K562 (cell line): ENCODE data around the gene FDPS. TPM values are rescaled to one million over a fixed set of nuclear protein-coding genes. Genes with fewer than 3 reads are reported as not detected.
A peak's percentile ranks its signal among the peaks of the same experiment; 100 is the strongest.

Experiments
- CXXC5 ChIP-seq: fragments of 250-450 bp; sonication (Bioruptor Pico); IDR thresholded peaks from 2 replicates; pipeline ENCODE4 v1.8.0; 2022; ENCODE audit warnings: inconsistent platforms, mild to moderate bottlenecking, moderate library complexity
- ETV1 ChIP-seq: fragments of 450-650 bp; conservative IDR thresholded peaks from 2 replicates; pipeline ENCODE4 v1.6.1; 2016; ENCODE audit warnings: missing genetic modification characterization, control low read depth, low read depth, missing compliant biosample characterization
- FOXM1 ChIP-seq, 2 experiments: fragments of 450-650 bp in 1 of 2; sonication (generic) in 1 of 2; formaldehyde crosslinking in 1 of 2; IDR thresholded peaks; 2 replicates each; pipeline versions ENCODE4 v1.6.1 to v1.9.0; 2017 to 2022; ENCODE audit warnings: low read depth in 2 of 2, mild to moderate bottlenecking in 2 of 2, missing genetic modification reagents in 1 of 2, moderate library complexity in 1 of 2
- MTA3 ChIP-seq: fragments of 450-650 bp; formaldehyde crosslinking; IDR thresholded peaks from 2 replicates; pipeline ENCODE4 v1.6.1; 2017; ENCODE audit warnings: mild to moderate bottlenecking, borderline replicate concordance
- PCBP2 ChIP-seq: fragments of 200-400 bp; formaldehyde crosslinking; IDR thresholded peaks from 2 replicates; pipeline ENCODE4 v1.6.1; 2018; ENCODE audit warnings: low read length, low read depth, mild to moderate bottlenecking, moderate library complexity; ENCODE audit not compliant: poor library complexity, severe bottlenecking
- SREBF1 ChIP-seq: fragments of 150-350 bp; IDR thresholded peaks from 2 replicates; pipeline ENCODE4 v1.6.1; 2014; ENCODE audit warnings: antibody characterized with exemption, low read depth, low read length, borderline replicate concordance
- SREBF2 ChIP-seq: sonication (generic); formaldehyde crosslinking; IDR thresholded peaks from 2 replicates; pipeline ENCODE4 v1.4.0; 2020; ENCODE audit warnings: mild to moderate bottlenecking, missing genetic modification reagents
- ZNF134 ChIP-seq: fragments of 250-450 bp; sonication (Bioruptor Pico); conservative IDR thresholded peaks from 2 replicates; pipeline ENCODE4 v1.4.0; 2020
- ZNF263 ChIP-seq: sonication (generic); formaldehyde crosslinking; IDR thresholded peaks from 2 replicates; pipeline ENCODE4 v1.8.0; 2022; ENCODE audit warnings: mild to moderate bottlenecking, missing genetic modification reagents, borderline replicate concordance
- polyA plus RNA-seq, 8 experiments: library from polyadenylated mRNA; depleted of rRNA in 4 of 8; stranded (reverse) in 5 of 8; unstranded in 3 of 8; fragments of >200 nt; fragmentation: Nextera tagmentation in 2 of 8; fragmentation: Illumina TruSeq in 1 of 8; extraction: Ambion mirVana in 2 of 8; extraction: Trizol in 1 of 8; gene quantifications; 2 replicates each; pipeline versions ENCODE4 v1.2.1 to v1.2.3, GENCODE V29; 2011 to 2014; ENCODE audit warnings: inconsistent platforms in 1 of 8, missing spikeins in 1 of 8
- total RNA-seq, 7 experiments: library from RNA; depleted of rRNA in 6 of 7; stranded (reverse); fragments of >200 nt in 6 of 7; fragmentation: Illumina TruSeq in 2 of 7; extraction: Trizol in 2 of 7; gene quantifications; 2 replicates each; pipeline versions ENCODE4 v1.2.1 to v1.2.3, GENCODE V29; 2011 to 2021; ENCODE audit warnings: low replicate concordance in 1 of 7
- TF ChIP-seq, protein P1 (sequence below), 3 experiments: IDR thresholded peaks in 2 of 3; conservative IDR thresholded peaks in 1 of 3; 2 replicates each; pipeline ENCODE4 v1.5.1; 2011 to 2012; ENCODE audit warnings: low read length in 3 of 3, mild to moderate bottlenecking in 3 of 3, control low read depth in 2 of 3, improper control_type of control experiment in 1 of 3, inconsistent platforms in 1 of 3, low read depth in 1 of 3, mixed read lengths in 1 of 3, moderate library complexity in 1 of 3; ENCODE audit not compliant: insufficient read depth in 2 of 3
- TF ChIP-seq, protein P2 (sequence below), 2 experiments: IDR thresholded peaks; 2 replicates each; pipeline ENCODE4 v1.6.1; 2012; ENCODE audit warnings: improper control_type of control experiment in 2 of 2, low read depth in 2 of 2, low read length in 2 of 2, borderline replicate concordance in 1 of 2
- TF ChIP-seq, protein P3 (sequence below): sonication (generic); formaldehyde crosslinking; IDR thresholded peaks from 2 replicates; pipeline ENCODE4 v1.8.0; 2022; ENCODE audit warnings: missing genetic modification reagents, mild to moderate bottlenecking, moderate library complexity, borderline replicate concordance
- TF ChIP-seq, protein P4 (sequence below): fragments of 450-650 bp; IDR thresholded peaks from 2 replicates; pipeline ENCODE4 v1.7.1; 2018; ENCODE audit warnings: mild to moderate bottlenecking, low read depth; ENCODE audit not compliant: partially characterized antibody
- TF ChIP-seq, protein P5 (sequence below): fragments of 450-650 bp; formaldehyde crosslinking; IDR thresholded peaks from 2 replicates; pipeline ENCODE4 v1.4.0; 2020; ENCODE audit warnings: mild to moderate bottlenecking, moderate library complexity

FDPS gene
- total and polyA plus RNA-seq, 9 of the 15 experiments (the other 6 are each of a cell fraction or from before 2014, with no cell fraction given) = 247 to 884 (median 360) TPM

DNA sequence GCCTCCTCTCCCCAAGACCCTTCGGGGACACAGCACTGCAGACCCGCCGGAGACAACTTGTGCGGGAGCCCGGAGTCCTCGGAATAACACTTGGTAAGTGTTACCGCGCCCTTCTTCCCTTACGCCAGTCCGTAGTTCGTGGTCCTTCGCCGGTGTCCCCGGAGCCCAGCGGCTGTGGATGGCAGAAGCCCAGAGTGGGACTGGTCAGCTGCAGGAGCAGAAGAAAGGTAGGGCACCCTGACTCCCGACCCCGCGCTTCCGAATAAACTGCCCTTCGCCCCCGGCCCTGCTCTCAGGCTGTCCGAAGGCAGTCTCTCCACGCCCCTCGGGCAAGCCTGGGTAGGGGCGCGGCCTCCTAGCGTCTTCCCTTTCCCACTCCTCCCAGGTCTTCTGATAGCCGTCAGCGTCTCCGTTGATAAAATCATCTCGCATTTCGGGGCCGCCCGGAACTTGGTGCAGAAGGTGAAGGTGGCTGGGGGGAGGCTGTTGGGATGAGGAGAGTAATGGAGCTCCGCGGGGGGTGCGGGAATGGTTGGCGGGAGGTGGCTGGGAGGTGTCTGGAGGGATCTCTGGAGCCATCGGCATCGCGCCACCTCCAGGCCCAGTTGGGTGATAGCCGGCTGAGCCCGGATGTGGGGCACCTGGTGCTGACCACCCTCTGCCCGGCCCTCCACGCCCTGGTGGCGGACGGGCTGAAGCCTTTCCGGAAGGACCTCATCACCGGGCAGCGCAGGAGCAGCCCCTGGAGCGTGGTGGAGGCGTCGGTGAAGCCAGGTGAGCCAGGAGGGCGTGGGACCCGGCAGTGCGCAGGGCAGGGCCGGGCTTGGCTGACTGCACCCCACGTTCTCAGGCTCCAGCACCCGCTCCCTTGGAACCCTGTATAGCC lies 16.3 kb downstream of the FDPS start (continued):
- TF ChIP-seq ETV1 (tag) (peak; percentile 67), SREBF1 (0 out of 2 replicates have a peak, but pooled peaks have one; percentile 6), ZNF134 (0 out of 2 replicates have a peak, but pooled peaks have one; percentile 11), MTA3 (0 out of 2 replicates have a peak, but pooled peaks have one; percentile 37), PCBP2 (no peak), SREBF2 (CRISPR knock-in tag) (peak; percentile 97; the same call in 1 of the 2 replicates), ZNF263 (CRISPR knock-in tag) (0 out of 2 replicates have a peak, but pooled peaks have one; percentile 23), FOXM1 (IDR thresholded peaks at IDR 0.05; ENCODE audit: low read depth) (no peak), FOXM1 (CRISPR knock-in tag; IDR thresholded peaks at IDR 0.05; ENCODE audit: low read depth) (no peak), CXXC5 (peak; percentile 43; the same call in 1 of the 2 replicates)
- TF ChIP-seq, protein P1, sequence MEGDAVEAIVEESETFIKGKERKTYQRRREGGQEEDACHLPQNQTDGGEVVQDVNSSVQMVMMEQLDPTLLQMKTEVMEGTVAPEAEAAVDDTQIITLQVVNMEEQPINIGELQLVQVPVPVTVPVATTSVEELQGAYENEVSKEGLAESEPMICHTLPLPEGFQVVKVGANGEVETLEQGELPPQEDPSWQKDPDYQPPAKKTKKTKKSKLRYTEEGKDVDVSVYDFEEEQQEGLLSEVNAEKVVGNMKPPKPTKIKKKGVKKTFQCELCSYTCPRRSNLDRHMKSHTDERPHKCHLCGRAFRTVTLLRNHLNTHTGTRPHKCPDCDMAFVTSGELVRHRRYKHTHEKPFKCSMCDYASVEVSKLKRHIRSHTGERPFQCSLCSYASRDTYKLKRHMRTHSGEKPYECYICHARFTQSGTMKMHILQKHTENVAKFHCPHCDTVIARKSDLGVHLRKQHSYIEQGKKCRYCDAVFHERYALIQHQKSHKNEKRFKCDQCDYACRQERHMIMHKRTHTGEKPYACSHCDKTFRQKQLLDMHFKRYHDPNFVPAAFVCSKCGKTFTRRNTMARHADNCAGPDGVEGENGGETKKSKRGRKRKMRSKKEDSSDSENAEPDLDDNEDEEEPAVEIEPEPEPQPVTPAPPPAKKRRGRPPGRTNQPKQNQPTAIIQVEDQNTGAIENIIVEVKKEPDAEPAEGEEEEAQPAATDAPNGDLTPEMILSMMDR (IDR thresholded peaks at IDR 0.05 in 2 of 3, conservative IDR thresholded peaks at IDR 0.05 in 1 of 3; ENCODE audit: insufficient read depth in 2 of 3, low read depth in 1 of 3, low read length in 3 of 3) = peak; percentile 61 to 69 (median 63)
- TF ChIP-seq, protein P2, sequence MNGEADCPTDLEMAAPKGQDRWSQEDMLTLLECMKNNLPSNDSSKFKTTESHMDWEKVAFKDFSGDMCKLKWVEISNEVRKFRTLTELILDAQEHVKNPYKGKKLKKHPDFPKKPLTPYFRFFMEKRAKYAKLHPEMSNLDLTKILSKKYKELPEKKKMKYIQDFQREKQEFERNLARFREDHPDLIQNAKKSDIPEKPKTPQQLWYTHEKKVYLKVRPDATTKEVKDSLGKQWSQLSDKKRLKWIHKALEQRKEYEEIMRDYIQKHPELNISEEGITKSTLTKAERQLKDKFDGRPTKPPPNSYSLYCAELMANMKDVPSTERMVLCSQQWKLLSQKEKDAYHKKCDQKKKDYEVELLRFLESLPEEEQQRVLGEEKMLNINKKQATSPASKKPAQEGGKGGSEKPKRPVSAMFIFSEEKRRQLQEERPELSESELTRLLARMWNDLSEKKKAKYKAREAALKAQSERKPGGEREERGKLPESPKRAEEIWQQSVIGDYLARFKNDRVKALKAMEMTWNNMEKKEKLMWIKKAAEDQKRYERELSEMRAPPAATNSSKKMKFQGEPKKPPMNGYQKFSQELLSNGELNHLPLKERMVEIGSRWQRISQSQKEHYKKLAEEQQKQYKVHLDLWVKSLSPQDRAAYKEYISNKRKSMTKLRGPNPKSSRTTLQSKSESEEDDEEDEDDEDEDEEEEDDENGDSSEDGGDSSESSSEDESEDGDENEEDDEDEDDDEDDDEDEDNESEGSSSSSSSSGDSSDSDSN (IDR thresholded peaks at IDR 0.05; ENCODE audit: borderline replicate concordance in 1 of 2, low read depth in 2 of 2, low read length in 2 of 2) = 0 out of 4 replicates have a peak, but pooled peaks of 1 of the 2 experiments have one; percentile 34
- TF ChIP-seq, protein P3, sequence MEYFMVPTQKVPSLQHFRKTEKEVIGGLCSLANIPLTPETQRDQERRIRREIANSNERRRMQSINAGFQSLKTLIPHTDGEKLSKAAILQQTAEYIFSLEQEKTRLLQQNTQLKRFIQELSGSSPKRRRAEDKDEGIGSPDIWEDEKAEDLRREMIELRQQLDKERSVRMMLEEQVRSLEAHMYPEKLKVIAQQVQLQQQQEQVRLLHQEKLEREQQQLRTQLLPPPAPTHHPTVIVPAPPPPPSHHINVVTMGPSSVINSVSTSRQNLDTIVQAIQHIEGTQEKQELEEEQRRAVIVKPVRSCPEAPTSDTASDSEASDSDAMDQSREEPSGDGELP (CRISPR knock-in tag) = peak; percentile 68; the same call in 1 of the 2 replicates
- TF ChIP-seq, protein P4, sequence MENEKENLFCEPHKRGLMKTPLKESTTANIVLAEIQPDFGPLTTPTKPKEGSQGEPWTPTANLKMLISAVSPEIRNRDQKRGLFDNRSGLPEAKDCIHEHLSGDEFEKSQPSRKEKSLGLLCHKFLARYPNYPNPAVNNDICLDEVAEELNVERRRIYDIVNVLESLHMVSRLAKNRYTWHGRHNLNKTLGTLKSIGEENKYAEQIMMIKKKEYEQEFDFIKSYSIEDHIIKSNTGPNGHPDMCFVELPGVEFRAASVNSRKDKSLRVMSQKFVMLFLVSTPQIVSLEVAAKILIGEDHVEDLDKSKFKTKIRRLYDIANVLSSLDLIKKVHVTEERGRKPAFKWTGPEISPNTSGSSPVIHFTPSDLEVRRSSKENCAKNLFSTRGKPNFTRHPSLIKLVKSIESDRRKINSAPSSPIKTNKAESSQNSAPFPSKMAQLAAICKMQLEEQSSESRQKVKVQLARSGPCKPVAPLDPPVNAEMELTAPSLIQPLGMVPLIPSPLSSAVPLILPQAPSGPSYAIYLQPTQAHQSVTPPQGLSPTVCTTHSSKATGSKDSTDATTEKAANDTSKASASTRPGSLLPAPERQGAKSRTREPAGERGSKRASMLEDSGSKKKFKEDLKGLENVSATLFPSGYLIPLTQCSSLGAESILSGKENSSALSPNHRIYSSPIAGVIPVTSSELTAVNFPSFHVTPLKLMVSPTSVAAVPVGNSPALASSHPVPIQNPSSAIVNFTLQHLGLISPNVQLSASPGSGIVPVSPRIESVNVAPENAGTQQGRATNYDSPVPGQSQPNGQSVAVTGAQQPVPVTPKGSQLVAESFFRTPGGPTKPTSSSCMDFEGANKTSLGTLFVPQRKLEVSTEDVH = peak; percentile 24
- TF ChIP-seq, protein P5, sequence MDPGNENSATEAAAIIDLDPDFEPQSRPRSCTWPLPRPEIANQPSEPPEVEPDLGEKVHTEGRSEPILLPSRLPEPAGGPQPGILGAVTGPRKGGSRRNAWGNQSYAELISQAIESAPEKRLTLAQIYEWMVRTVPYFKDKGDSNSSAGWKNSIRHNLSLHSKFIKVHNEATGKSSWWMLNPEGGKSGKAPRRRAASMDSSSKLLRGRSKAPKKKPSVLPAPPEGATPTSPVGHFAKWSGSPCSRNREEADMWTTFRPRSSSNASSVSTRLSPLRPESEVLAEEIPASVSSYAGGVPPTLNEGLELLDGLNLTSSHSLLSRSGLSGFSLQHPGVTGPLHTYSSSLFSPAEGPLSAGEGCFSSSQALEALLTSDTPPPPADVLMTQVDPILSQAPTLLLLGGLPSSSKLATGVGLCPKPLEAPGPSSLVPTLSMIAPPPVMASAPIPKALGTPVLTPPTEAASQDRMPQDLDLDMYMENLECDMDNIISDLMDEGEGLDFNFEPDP = no peak
